Adipose tissue (tissue), 3 donors: ENCODE data around the gene DCC. TPM values are rescaled to one million over a fixed set of nuclear protein-coding genes. Genes with fewer than 3 reads are reported as not detected.

Source experiments
- H3K27ac ChIP-seq: one replicate; pipeline ENCODE4 v1.5.1; 2013; ENCODE audit warnings: low read depth, low read length
- WGBS, 3 donors: extraction: QIAGEN DNeasy Blood & Tissue Kit; methylation state at CpG; one replicate each; pipeline ENCODE4 v1.1.7; 2013; 5-methylcytosine and 5-hydroxymethylcytosine counted together
- polyA plus RNA-seq, 3 donors: library from polyadenylated mRNA; stranded (reverse); fragments of 200-250 nt; gene quantifications; one replicate each; pipeline ENCODE4 v1.2.3, GENCODE V29; 2013
- donor health status: healthy with polysubstance abuse.
- donor health status: Bipolar disorder and iron deficiency.
- donor health status: healthy.

Gene DCC, protein sequence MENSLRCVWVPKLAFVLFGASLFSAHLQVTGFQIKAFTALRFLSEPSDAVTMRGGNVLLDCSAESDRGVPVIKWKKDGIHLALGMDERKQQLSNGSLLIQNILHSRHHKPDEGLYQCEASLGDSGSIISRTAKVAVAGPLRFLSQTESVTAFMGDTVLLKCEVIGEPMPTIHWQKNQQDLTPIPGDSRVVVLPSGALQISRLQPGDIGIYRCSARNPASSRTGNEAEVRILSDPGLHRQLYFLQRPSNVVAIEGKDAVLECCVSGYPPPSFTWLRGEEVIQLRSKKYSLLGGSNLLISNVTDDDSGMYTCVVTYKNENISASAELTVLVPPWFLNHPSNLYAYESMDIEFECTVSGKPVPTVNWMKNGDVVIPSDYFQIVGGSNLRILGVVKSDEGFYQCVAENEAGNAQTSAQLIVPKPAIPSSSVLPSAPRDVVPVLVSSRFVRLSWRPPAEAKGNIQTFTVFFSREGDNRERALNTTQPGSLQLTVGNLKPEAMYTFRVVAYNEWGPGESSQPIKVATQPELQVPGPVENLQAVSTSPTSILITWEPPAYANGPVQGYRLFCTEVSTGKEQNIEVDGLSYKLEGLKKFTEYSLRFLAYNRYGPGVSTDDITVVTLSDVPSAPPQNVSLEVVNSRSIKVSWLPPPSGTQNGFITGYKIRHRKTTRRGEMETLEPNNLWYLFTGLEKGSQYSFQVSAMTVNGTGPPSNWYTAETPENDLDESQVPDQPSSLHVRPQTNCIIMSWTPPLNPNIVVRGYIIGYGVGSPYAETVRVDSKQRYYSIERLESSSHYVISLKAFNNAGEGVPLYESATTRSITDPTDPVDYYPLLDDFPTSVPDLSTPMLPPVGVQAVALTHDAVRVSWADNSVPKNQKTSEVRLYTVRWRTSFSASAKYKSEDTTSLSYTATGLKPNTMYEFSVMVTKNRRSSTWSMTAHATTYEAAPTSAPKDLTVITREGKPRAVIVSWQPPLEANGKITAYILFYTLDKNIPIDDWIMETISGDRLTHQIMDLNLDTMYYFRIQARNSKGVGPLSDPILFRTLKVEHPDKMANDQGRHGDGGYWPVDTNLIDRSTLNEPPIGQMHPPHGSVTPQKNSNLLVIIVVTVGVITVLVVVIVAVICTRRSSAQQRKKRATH (N-terminal part only)
- polyA plus RNA-seq: under 1 TPM in 2 of 3 donors, not detected in 1; 0.01 to 0.13 TPM

DNA sequence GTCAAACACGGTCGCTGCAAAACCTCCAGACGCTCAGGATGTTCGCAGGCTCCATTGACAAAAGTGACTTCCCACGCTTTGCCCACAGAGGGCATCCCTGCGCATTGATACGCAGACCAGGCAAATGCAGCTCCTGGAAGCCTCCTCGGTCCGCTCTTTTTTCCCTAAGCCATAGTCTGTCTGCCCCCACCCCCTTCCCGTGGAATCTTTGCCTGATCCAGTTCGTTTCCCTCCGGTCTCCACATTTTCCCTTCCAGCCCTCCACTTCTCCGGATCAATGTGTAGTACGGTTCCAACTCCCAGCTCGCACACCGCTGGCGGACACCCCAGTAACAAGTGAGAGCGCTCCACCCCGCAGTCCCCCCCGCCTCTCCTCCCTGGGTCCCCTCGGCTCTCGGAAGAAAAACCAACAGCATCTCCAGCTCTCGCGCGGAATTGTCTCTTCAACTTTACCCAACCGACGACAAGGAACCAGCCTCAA, at the start of gene DCC:
TSS of gene DCC (plus strand) at position 307 of the 481 bp plus-strand sequence. CDS start 591 bp downstream, outside the sequence.
- 1 to 3% (median 2%) methylated on average over 27 of the region's 27 CpGs for WGBS, 3 donors

DNA sequence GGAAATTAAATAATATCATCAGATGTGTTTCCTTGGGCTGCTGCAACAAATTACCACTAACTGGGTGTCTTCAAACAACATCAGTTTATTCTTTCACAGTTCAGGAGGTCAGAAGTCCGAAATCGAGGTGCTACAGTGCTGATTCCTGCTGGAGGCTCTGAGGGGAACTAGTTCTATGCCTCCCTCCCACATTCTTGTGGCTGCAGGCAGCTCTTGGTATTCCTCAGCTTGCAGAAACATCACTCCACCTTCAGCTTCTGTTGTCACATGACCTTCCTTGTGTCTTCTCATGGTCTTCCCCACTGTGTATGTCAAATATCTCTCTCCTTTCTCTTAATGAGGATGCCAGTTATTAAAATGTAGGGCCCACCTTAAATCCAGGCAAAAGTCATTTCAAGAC, 29.3 kb upstream of the DCC start:
- H3K27ac ChIP-seq: no peak overlapping the region
- 33 to 53% (median 52%) methylated on average over 2 of the region's 2 CpGs for WGBS, 3 donors

More for the DNA sequence above, at the start of gene DCC:
- H3K27ac ChIP-seq: no peak within 1 kb of the TSS

DNA sequence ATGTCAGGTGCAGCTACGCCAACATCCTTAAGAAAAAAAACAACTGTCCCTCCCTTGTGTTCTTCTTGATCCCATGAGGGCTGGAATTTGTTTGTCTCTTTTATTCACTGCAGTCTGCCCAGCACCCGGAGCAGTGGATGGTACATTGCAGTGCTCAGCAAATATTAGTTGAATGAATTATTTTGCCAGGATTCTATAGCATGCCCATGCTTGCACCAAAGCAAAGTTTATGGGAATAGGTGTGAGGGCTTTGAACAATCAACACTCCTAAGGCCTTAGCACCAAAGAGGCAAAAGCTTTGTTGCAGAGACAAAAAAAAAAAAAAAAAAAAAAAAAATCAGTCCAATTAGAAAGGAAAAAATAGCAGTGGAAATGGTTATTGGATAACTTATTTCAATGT, 28.7 kb upstream of the DCC start:
- H3K27ac ChIP-seq: no peak overlapping the region
- 64 to 79% (median 78%) methylated on average over 2 of the region's 2 CpGs for WGBS, 3 donors

DNA sequence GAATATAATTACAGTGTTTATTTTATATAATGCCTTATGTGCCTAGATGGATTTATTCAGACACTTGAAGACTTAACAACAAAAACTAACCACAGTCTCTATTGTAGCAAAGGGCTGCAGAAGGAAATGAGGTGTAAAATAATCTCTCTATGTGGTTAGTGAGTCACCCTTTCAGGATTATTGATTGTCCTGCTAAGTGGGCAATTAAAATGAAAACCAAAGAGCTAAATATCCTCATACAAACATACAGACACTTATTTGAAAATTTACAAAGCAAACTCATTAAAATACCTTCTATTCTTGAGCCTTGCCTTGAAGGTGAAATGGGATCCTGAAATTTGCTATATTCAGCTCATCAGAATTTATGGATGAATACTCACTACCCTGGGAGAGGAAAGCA, 27.7 kb upstream of the DCC start:
- no peak overlapping the region for H3K27ac ChIP-seq

DNA sequence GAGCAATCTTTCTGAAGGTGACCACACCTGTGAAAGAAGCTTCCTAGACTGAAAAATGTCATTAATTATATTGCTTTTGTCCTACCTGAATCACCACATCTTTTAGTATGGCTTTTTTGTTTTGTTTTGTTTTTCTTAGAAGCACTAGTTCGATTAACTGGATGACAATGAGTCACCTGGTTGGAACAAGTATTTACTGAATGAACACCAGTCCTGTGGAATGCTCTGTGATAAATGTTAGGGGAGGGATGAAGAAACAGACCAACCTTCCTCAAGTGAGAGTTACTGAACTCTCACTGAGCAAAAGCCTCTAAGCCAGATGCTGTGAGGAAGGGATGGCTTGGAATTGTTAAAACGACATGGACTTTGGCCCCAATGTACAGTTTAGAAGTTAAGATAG, 26.8 kb upstream of the DCC start:
- H3K27ac ChIP-seq: no peak overlapping the region
- 26 to 63% (median 58%) methylated on average over 2 of the region's 2 CpGs for WGBS, 3 donors

DNA sequence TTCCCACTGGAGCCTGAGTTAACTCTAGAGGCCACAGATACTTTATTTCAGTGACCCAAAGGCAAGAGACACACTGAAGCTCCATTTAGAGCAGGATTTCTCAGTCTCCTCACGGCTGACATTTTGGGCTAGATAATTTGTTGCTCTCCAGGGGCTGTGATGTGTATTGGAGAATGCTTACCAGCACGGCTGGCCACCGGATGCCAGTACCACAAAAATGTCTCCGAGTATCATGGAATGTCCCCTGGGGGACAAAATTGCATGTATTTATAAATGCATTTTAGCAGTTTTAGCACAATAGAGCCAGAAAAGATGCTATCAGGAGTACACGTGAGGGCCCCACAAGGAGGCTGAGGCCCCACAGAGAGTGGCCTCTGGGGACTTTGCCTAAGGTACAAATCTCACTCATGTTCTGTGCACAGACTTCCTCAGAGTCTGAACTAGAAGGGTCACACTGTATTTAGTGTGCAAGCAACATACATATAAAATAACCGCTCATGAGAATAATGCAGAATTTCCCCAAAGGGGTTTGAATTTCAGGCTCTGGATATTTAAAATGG, 20.5 kb upstream of the DCC start:
- H3K27ac ChIP-seq: no peak overlapping the region
- WGBS, 3 donors: 64 to 78% (median 70%) methylated on average over 6 of the region's 6 CpGs

DNA sequence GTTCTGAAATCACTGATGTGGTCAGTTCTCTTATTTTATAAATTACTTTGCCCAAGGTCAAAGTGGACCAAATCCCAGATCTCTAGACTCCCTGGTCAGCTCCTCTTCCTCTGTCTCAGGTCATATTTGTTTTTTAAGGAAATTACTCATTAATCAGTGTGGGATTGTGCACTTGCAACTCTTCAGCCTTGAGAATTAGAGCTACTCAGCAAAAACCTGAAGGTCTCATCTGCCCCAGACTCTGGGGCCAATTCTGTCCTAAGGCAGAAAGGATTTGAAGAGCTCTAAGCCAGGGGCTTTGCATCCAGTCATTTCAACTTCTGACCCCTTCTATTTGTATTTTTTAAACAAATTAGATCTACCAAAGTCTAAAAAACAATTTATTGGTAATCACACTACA, 17.7 kb upstream of the DCC start:
- no peak overlapping the region for H3K27ac ChIP-seq

DNA sequence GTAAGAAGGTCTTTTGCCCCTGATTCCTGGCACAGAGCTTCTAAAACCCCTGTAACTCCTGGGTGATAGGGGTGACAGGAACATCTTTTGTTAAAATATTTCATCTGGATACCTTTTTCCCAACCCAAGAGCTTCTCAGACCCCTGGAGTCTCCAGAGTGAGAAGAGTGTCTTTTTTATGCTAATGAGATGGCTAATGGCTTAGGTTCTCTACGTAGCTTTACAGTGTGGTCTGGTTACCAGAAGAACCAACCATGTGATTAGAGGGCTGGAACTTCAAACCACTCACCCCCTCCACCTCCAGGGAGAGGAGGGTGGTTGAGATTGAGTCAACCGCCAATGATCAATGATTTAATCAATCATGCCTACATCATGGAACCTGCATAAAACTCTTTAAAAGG, 16.2 kb upstream of the DCC start:
- WGBS, 3 donors: 31 to 50% (median 49%) methylated on average over 2 of the region's 2 CpGs

DNA sequence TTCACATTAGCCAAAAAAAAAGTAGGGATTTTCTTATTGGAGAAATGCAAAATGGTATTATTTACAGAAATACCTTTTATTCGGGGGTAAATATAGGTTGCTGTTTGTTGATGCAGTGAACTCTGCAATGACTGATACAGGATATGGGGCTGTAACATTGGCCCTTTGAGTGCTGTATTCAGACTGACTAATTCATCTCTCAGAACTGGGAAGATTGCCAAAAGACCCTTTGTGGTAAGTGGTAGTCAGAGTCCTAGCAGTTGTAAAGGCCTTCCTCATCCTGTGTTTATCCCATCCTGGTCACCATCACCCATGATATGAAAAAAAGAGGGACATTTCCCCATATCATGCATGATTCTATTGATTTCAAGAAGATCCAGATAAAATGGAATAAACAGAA, 14.0 kb upstream of the DCC start:
- no peak overlapping the region for H3K27ac ChIP-seq
- 55 to 80% (median 64%) methylated on average over 1 of the region's 1 CpG for WGBS, 3 donors

More for the DNA sequence above, 16.2 kb upstream of the DCC start:
- H3K27ac ChIP-seq: no peak overlapping the region

DNA sequence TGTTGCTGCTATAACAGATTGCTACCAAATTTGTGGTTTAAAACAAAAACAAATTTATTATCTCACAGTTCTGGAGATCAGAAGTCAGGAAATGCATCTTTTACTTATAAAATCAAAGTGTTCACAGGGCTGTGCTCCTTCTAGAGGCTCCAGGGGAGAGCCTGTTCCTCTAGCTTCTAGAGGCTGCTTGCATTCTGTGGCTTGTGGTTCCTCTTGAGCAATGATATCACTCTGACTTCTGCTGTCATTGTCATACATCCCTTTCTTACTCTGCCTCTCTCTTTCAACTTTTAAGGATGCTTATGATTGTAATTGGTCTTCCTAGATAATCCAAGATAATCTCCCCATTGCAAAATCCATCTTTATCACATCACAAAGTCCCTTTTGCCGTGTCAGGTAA, 6.1 kb upstream of the DCC start:
- WGBS, 3 donors: 62 to 74% (median 72%) methylated on average over 1 of the region's 1 CpG
- H3K27ac ChIP-seq: no peak overlapping the region

DNA sequence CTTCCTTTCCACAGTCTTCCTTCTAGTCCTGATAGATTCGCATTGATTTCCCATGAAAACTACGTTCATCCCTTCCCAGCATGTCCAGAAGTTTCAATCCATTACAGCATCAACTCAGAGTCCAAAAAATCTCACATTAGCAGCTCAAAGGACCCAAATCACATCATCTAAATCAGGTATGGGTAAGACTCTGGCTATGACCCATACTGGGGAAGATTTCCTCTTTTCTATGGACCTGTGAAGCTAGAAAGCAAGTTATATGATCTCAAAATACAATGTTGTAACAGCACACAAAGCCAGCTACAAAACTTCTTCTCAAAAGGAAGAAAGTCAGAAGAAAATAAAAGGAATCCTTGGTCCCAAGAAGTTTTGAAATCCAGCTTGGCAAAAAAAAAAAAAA, 5.7 kb upstream of the DCC start:
- H3K27ac ChIP-seq: no peak overlapping the region
- 72 to 84% (median 74%) methylated on average over 2 of the region's 2 CpGs for WGBS, 3 donors

DNA sequence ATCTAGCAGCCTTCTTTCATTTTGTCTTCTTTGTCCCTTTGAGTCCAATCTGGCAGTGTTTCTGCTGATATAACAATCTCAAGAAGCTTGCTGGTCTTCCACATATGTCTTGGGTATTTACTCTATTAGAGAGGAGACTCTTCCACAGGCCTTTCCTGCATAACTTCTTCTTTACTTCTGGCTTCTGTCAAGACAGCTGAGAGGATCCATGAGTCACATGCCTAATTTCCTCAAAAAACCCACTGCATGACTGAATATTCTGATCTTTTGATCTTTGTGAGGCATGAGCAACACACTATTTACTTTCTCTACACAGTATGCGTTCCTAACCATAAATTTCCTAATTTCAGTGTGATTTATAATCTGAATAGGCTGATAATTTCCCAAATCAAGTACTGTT, 5.1 kb upstream of the DCC start:
- H3K27ac ChIP-seq: no peak overlapping the region

DNA sequence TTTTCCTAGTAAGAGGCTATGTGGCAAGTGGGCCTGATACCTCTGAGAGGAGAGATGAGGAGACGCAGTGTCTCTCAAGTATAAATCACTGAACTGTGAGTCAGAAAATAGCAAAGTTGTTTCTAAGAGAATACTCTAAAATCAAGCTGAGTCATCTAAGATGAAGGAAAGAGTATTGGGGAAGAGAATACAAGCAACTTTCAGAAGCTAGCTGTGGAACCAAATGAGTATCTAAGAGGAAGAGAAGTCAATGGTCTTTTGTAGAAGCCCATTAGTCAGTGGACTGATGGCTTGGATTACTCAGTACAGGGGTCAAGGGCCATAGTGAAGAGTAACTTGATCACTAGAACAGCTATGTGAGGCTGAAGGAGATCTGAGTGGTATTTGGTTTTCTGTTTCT, 2.7 kb upstream of the DCC start:
- H3K27ac ChIP-seq: no peak overlapping the region
- 93 to 94% (median 94%) methylated on average over 1 of the region's 1 CpG for WGBS, 3 donors

More for the DNA sequence above, 5.1 kb upstream of the DCC start:
- 37 to 75% (median 65%) methylated on average over 1 of the region's 1 CpG for WGBS, 3 donors

DNA sequence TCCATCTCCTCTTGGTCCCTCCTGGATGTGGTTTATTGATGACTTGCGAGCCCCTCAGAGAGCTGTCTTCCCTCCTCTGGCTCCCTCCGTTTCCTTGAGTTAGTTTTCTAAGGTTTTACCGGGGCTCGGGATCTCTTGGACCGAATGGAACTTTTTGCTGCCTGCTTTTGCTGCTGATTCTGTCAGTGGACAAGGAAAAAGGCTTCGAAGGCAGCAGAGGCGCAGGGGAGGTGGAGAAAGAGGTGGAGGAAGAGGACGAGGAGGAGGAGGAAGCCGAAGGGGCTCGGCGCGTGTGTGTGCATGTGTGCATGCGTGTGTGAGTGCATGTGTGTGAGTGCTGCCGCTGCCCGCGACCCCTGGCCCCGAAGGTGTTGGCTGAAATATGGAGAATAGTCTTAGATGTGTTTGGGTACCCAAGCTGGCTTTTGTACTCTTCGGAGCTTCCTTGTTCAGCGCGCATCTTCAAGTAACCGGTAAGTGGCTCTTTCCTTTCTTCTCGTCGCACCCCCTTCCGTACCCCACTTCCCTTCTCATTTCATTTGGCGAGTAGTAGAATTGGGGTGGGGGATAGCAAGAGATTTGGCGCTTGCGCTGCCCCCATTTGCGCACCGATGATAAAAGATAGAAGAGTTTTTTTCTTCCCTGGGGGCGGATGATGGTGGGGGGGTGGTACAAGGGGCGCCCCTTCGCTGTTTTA, 557 bp downstream of the DCC start:
- WGBS, 3 donors: 2 to 5% (median 3%) methylated on average over 32 of the region's 32 CpGs
- no peak overlapping the region for H3K27ac ChIP-seq

DNA sequence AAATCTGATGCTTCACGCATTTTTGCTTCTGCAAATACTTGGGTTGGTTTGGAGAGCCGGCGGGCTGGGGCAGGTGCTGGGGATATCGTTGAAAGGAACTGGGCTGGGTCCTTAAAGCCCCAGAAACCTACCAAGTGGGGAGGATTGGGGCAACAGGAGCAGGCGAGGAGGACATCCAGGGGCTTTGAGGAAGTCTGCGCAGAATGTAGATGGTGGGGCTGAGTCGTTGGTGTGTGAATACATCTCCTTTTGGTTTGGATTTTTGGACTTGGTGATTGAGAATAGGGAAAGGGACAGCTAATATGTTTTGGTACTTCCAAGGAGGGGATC, 1.1 kb downstream of the DCC start:
- whole genome bisulfite sequencing, 3 donors: 5 to 8% (median 8%) methylated on average over 7 of the region's 7 CpGs
- no peak overlapping the region for H3K27ac ChIP-seq

DNA sequence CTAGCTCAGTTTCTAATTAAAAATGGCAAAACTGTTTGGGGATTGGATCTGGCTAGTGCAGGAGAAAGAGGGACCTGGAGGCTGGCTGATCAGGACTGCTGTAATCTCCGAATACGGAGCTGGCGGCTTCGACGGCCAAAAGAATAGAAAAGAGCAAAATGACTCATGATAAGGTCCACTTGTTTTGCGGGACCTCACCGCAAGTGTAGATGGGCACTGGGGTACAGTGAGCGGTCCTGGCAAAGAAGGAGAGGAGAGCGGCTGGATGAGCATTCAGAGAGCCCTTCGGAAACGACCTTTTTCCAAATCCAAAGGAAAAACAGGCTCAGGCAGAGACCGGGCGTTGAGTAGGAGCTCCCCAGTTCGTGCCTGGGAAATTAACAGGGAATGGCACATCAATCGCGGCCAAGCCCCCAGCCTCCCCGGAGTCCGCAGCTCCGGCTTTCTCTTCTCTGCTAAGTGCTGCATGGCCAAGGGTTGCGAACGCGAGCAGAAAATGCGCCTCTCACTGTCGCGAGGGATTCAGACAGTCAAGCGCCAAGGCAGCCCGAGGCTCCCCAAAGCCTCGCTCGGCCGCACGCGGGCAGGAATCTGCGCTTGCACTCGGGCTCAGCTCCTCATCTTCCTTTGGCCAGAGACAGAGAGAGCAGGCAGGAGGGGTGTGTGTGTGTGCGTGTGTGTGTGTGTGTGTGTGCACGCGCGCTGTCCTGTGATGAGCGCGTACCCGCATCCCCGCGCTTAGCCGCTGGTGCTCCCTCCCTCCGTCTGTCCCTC, 1.8 kb downstream of the DCC start:
- 2 to 3% (median 3%) methylated on average over 45 of the region's 45 CpGs for WGBS, 3 donors
- no peak overlapping the region for H3K27ac ChIP-seq

DNA sequence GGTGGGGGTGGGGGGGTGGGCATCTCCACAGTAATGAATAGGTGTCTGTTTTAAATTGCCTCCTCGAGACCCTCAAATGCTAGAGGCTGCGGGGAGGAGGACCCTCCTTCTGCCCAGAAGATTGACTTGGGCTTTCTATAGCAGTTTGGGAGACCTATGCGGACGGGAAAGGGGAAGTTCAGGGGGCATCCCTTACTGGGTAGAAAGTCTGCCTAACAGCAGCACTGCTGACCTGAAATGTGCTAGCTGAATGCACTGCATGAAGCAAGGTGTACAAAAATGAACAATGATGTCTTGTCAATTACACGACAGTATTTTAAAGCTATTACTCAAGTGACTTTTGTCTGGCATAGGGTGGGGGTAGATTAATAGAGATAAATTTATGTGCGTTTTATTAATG, 2.5 kb downstream of the DCC start:
- WGBS, 3 donors: 32 to 68% (median 44%) methylated on average over 6 of the region's 6 CpGs
- no peak overlapping the region for H3K27ac ChIP-seq

DNA sequence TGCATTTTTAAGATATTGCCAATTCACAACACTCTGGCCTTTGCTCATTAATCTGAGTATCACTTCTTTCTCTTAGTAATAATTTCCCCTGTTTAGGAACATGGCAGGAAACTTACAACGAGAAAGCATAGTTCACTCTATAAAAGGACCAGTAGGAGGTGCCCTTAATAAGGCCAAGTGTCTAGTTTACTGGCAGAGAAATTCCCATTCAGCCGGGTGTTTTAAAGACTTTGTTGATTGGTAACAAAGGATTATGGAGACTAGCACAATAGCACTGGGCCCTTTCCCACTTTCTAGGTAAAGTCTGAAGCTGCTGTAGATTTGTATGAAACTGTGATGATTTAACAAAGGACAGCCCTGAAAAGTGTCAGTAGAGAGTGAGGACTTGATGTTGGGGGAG, 3.1 kb downstream of the DCC start:
- no peak overlapping the region for H3K27ac ChIP-seq
- WGBS, 3 donors: 34 to 35% (median 35%) methylated on average over 2 of the region's 2 CpGs
